ENCODE measurements around the gene APOL3. TPM values are rescaled to one million over a fixed set of nuclear protein-coding genes. Genes with fewer than 3 reads are reported as not detected.
A peak's percentile ranks its signal among the peaks of the same experiment; 100 is the strongest.
"Not testable (repeated sequence)": the region's sequence is repeated elsewhere in the genome, so short reads cannot be mapped to it uniquely, and the experiment has no call there.

APOL3 gene
- total RNA-seq, 1 experiment from 2014 or later: 3.2 TPM

DNA sequence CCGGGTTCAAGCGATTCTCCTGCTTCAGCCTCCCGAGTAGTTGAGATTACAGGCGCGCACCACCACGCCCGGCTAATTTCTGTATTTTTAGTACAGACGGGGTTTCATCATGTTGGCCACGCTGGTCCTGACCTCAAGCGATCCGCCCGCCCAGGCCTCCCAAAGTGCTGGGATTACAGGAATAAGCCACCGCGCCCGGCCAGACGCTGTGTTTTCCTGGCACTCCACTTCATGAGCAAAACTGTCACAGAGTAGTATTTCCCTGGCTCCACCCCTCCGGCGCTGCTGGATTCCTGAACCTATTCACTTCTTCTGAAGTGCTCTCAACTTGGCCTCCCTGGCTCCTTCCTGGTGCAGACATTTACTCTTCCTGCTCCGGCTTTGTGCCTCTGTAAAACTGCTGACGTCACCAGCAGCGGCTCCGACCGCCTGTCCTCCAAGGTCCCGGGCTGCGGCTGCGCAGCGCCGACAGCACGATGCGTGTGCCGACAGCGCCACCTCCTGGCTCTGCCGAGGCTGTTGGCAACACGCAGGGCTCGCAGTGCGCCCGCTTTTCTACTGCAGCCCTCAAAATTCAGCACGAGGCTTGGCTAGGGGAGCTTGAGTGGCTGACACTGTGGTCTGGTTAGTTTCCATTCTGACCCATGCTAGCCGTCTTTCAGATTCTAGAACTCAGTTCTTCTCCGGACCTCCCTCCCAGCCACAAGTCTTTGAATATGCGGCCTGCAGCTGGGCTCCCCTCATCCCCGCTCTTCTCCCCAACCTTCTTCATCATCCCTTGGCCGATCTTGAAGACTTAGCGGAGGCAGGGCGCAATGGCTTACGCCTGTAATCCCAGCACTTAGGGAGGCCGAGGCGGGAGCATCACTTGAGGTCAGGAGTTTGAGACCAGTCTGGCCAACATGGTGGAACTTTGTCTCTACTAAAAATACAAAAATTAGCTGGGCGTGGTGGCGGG, 36.6 kb downstream of the APOL3 start:
- H3K4me3 ChIP-seq (ENCODE audit: low read depth in 2 of 2, low read length in 2 of 2): peak overlapping the region; percentile 31 to 54
- in situ Hi-C loops (cut with HindIII; ENCODE audit: low pct_unique_long_range_greater_than_20kb, low sequenced_read_pairs): no loop called here

DNA sequence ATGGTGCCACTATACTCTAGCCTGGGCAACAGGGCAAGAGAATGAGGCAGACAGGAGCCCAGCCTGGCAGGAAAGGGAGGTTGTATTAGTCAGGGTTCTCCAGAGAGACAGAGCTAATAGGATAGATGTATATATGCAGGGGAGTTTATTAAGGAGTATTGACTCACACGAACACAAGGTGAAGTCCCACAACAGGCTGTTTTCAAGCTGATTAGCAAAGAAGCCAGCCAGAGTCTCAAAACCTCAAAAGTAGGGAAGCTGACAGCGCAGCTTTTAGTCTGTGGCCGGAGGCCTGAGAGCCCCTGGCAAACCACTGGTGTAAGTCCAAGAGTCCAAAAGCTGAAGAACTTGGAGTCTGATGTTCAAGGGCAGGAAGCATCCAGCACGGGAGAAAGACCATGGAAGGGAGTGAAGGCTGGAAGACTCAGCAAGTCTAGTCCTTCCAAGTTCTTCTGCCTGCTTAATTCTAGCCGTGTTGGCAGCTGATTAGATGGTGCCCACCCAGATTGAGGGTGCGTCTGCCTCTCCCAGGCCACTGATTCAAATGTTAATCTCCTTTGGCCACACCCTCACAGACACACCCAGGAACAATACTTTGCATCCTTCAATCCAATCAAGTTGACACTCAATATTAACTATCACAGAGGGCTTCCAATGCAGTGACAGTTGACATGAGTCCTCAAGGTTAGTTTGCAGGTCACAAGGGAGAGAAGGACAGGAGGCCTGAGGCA, 39.8 kb downstream of the APOL3 start:
- H3K4me1 ChIP-seq (ENCODE audit: control insufficient read depth, insufficient read depth, low read length); H3K27me3 ChIP-seq (ENCODE audit: control insufficient read depth, insufficient read depth, low read length); DNase-seq (ENCODE audit: low read depth, low spot score); ATAC-seq; H3K9me3 ChIP-seq (ENCODE audit: control insufficient read depth, insufficient read depth, low read depth, low read length); in situ Hi-C loops (cut with HindIII; ENCODE audit: low pct_unique_long_range_greater_than_20kb, low sequenced_read_pairs); H3K36me3 ChIP-seq (ENCODE audit: control insufficient read depth, insufficient read depth, low read length); POLR2A ChIA-PET; H3K27ac ChIP-seq (ENCODE audit: low read length); CTCF ChIA-PET; H3K4me3 ChIP-seq (ENCODE audit: low read depth in 2 of 2, low read length in 2 of 2); BruUV-seq (replicated peaks): not testable (repeated sequence)
- intact Hi-C loops (cut with micrococcal nuclease; ENCODE audit: unreplicated experiment): loop anchor here (10.0 kb wide), 1 partner anchor 186 kb away; no protein-coding TSS in a partner anchor

More for the DNA sequence above, 36.6 kb downstream of the APOL3 start:
- H3K27ac ChIP-seq (ENCODE audit: low read length): peak overlapping the region; percentile 78
- ChIA-PET POLR2A (no interaction called here), CTCF (interaction anchor here (0.7 kb wide), 1 partner anchor 58 kb away, joined by 3 read pairs; no protein-coding TSS in a partner anchor)
- TF ChIP-seq TCF7L2 (IDR thresholded peaks at IDR 0.05; ENCODE audit: low read depth, low read length) (no peak), CTCF (IDR thresholded peaks at IDR 0.05) (peak; percentile 92), SIN3A (IDR thresholded peaks at IDR 0.05; ENCODE audit: borderline replicate concordance, insufficient read depth, low read depth, low read length) (no peak), POLR2AphosphoS5 (IDR thresholded peaks at IDR 0.05; ENCODE audit: low read depth, low read length) (peak; percentile 58; the same call in 1 of the 2 replicates)
- TF ChIP-seq, protein P1, sequence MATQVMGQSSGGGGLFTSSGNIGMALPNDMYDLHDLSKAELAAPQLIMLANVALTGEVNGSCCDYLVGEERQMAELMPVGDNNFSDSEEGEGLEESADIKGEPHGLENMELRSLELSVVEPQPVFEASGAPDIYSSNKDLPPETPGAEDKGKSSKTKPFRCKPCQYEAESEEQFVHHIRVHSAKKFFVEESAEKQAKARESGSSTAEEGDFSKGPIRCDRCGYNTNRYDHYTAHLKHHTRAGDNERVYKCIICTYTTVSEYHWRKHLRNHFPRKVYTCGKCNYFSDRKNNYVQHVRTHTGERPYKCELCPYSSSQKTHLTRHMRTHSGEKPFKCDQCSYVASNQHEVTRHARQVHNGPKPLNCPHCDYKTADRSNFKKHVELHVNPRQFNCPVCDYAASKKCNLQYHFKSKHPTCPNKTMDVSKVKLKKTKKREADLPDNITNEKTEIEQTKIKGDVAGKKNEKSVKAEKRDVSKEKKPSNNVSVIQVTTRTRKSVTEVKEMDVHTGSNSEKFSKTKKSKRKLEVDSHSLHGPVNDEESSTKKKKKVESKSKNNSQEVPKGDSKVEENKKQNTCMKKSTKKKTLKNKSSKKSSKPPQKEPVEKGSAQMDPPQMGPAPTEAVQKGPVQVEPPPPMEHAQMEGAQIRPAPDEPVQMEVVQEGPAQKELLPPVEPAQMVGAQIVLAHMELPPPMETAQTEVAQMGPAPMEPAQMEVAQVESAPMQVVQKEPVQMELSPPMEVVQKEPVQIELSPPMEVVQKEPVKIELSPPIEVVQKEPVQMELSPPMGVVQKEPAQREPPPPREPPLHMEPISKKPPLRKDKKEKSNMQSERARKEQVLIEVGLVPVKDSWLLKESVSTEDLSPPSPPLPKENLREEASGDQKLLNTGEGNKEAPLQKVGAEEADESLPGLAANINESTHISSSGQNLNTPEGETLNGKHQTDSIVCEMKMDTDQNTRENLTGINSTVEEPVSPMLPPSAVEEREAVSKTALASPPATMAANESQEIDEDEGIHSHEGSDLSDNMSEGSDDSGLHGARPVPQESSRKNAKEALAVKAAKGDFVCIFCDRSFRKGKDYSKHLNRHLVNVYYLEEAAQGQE (IDR thresholded peaks at IDR 0.05; ENCODE audit: insufficient read depth in 1 of 2, low read depth in 2 of 2, low read length in 1 of 2): 0 out of 4 replicates have a peak, but pooled peaks of 1 of the 2 experiments have one; percentile 62
- H3K36me3 ChIP-seq (ENCODE audit: control insufficient read depth, insufficient read depth, low read length): no peaks in the 10 kb centered on the region
- no TSS peak for BruUV-seq (replicated peaks)
- DNase-seq (ENCODE audit: low read depth, low spot score): peak; percentile 52
- H3K27me3 ChIP-seq (ENCODE audit: control insufficient read depth, insufficient read depth, low read length): no peaks in the 10 kb centered on the region; the same call in 1 of the 2 replicates
- no peaks in the 10 kb centered on the region for H3K9me3 ChIP-seq (ENCODE audit: control insufficient read depth, insufficient read depth, low read depth, low read length)
- H3K4me1 ChIP-seq (ENCODE audit: control insufficient read depth, insufficient read depth, low read length): no peaks in the 10 kb centered on the region
- ATAC-seq: peak; percentile 95
- intact Hi-C loops (cut with micrococcal nuclease; ENCODE audit: unreplicated experiment): loop anchor here (2.0 to 10.0 kb wide), 2 partner anchors 57 to 189 kb away; no protein-coding TSS in a partner anchor
